GM23248 (cell line): ENCODE measurements around the gene STAT6. TPM values are rescaled to one million over a fixed set of nuclear protein-coding genes. Genes with fewer than 3 reads are reported as not detected.

Source experiments
- DNase-seq: peaks from one replicate; pipeline ENCODE4 v3.0.0-alpha.2; 2015
- H2AFZ ChIP-seq: fragments of 200-600 bp; sonication (generic); 2 replicates; pipeline ENCODE4 v1.6.1; 2016; ENCODE audit warnings: antibody characterized with exemption
- H3F3A ChIP-seq: fragments of 200-600 bp; sonication (generic); 2 replicates; pipeline ENCODE4 v1.6.1; 2016; ENCODE audit warnings: mild to moderate bottlenecking, antibody characterized with exemption, mixed run types; ENCODE audit not compliant: insufficient read depth
- H3K27ac ChIP-seq: fragments of 200-600 bp; sonication (generic); 2 replicates; pipeline ENCODE4 v1.5.1; 2016; ENCODE audit warnings: mild to moderate bottlenecking
- H3K27me3 ChIP-seq: fragments of 200-600 bp; sonication (generic); replicated peaks from 2 replicates; pipeline ENCODE4 v1.6.1; 2016; ENCODE audit warnings: mild to moderate bottlenecking; ENCODE audit not compliant: insufficient read depth
- H3K36me3 ChIP-seq: fragments of 200-600 bp; sonication (generic); 2 replicates; pipeline ENCODE4 v1.6.1; 2016; ENCODE audit warnings: low read depth, mild to moderate bottlenecking
- H3K4me1 ChIP-seq: fragments of 200-600 bp; sonication (generic); 2 replicates; pipeline ENCODE4 v1.6.1; 2016; ENCODE audit warnings: mild to moderate bottlenecking; ENCODE audit not compliant: insufficient read depth
- H3K4me2 ChIP-seq: fragments of 200-600 bp; sonication (generic); one replicate; pipeline ENCODE4 v1.6.1; 2016; ENCODE audit warnings: mild to moderate bottlenecking; ENCODE audit not compliant: unreplicated experiment
- H3K4me3 ChIP-seq: fragments of 200-600 bp; sonication (generic); 2 replicates; pipeline ENCODE4 v1.5.1; 2016; ENCODE audit warnings: mild to moderate bottlenecking
- H3K79me2 ChIP-seq: fragments of 200-600 bp; sonication (generic); 2 replicates; pipeline ENCODE4 v1.6.1; 2016; ENCODE audit warnings: mild to moderate bottlenecking; ENCODE audit not compliant: insufficient read depth
- H3K9ac ChIP-seq: fragments of 200-600 bp; sonication (generic); 2 replicates; pipeline ENCODE4 v1.6.1; 2016; ENCODE audit warnings: mild to moderate bottlenecking
- H3K9me2 ChIP-seq: fragments of 200-600 bp; sonication (generic); 2 replicates; pipeline ENCODE4 v1.6.1; 2016; ENCODE audit warnings: mixed run types, mild to moderate bottlenecking, moderate library complexity; ENCODE audit not compliant: insufficient read depth
- H3K9me3 ChIP-seq: fragments of 200-600 bp; sonication (generic); one replicate; pipeline ENCODE4 v1.6.1; 2017; ENCODE audit warnings: low read depth
- H4K20me1 ChIP-seq: fragments of 200-600 bp; sonication (generic); 2 replicates; pipeline ENCODE4 v1.6.0; 2016; ENCODE audit not compliant: insufficient read depth
- EZH2 ChIP-seq: fragments of 200-600 bp; sonication (generic); IDR thresholded peaks from 2 replicates; pipeline ENCODE4 v1.6.1; 2018; ENCODE audit warnings: antibody characterized with exemption, mild to moderate bottlenecking; ENCODE audit not compliant: insufficient read depth, poor library complexity, severe bottlenecking
- EZH2phosphoT487 ChIP-seq: fragments of 200-600 bp; sonication (generic); IDR thresholded peaks from 2 replicates; pipeline ENCODE4 v1.6.1; 2018; ENCODE audit warnings: antibody characterized with exemption, moderate library complexity, mild to moderate bottlenecking, low read depth; ENCODE audit not compliant: insufficient read depth
- WGBS, 2 experiments: methylation state at CpG; one replicate each; pipeline ENCODE4 v1.1.6; 2015 to 2017; ENCODE audit warnings: low lambda C conversion rate in 2 of 2, low coverage in 1 of 2; ENCODE audit errors: missing lambda C conversion rate in 2 of 2; 5-methylcytosine and 5-hydroxymethylcytosine counted together
- in situ Hi-C: fragments of 300-500 bp; cut with MboI; formaldehyde crosslinking; loops from 2 replicates; pipeline ENCODE4 v1.15.0; 2020
- polyA plus RNA-seq: library from polyadenylated mRNA; unstranded; fragments of >200 nt; fragmentation: Nextera tagmentation; extraction: Ambion mirVana; gene quantifications from 2 replicates; pipeline ENCODE4 v1.2.1, GENCODE V29; 2016
- total RNA-seq: library from RNA; depleted of rRNA; stranded (reverse); fragments of >200 nt; shearing (Covaris generic); gene quantifications from 2 replicates; pipeline ENCODE4 v1.2.3, GENCODE V29; 2014

The STAT6 gene
- total and polyA plus RNA-seq, 2 experiments from 2014 or later: 70.7 to 103 TPM

- H3K4me2 ChIP-seq: peak overlapping the region; percentile 86
- 65 to 73% methylated on average over 16 to 25 of the region's 25 CpGs for WGBS, 2 experiments
- no peak for TF ChIP-seq EZH2phosphoT487
- TF ChIP-seq EZH2: no peak
These were observed 19.3 kb downstream of the STAT6 start for GRCh38 chr12:57091638-57092528.

GRCh38 chr12:57090924-57091637 is 20.1 kb downstream of the STAT6 start:
- 15 to 18% methylated on average over 14 to 22 of the region's 22 CpGs for WGBS, 2 experiments
- H3K4me2 ChIP-seq: peak overlapping the region; percentile 86
- no peaks in the 10 kb centered on the region for H4K20me1 ChIP-seq
- peak overlapping the region; percentile 85 for H3K27ac ChIP-seq
- H3K4me3 ChIP-seq: peak overlapping the region; percentile 93
- H3F3A ChIP-seq: peaks cover 39% of the 10 kb centered on the region
- in situ Hi-C loops: no loop called here
- peak overlapping the region; percentile 89 for H3K9ac ChIP-seq
- TF ChIP-seq EZH2 (no peak), EZH2phosphoT487 (no peak)
- H3K9me2 ChIP-seq: no peaks in the 10 kb centered on the region
- H3K9me3 ChIP-seq: no peaks in the 10 kb centered on the region
- peak; percentile 78 for DNase-seq
- H3K36me3 ChIP-seq: peaks cover 26% of the 10 kb centered on the region
- H3K27me3 ChIP-seq: no peaks in the 10 kb centered on the region
- peaks cover 42% of the 10 kb centered on the region for H3K79me2 ChIP-seq
- H2AFZ ChIP-seq: no peak overlapping the region
- peaks cover 30% of the 10 kb centered on the region for H3K4me1 ChIP-seq

More at GRCh38 chr12:57091638-57092528, 19.3 kb downstream of the STAT6 start:
- H3K9me2 ChIP-seq: no peaks in the 10 kb centered on the region
- no peak for DNase-seq
- H3K4me1 ChIP-seq: peaks cover 26% of the 10 kb centered on the region
- in situ Hi-C loops: no loop called here
- peak overlapping the region; percentile 89 for H3K9ac ChIP-seq
- peak overlapping the region; percentile 93 for H3K4me3 ChIP-seq
- H3F3A ChIP-seq: peaks cover 41% of the 10 kb centered on the region
- no peaks in the 10 kb centered on the region for H3K9me3 ChIP-seq
- peaks cover 42% of the 10 kb centered on the region for H3K79me2 ChIP-seq
- H3K27ac ChIP-seq: peak overlapping the region; percentile 85
- H3K36me3 ChIP-seq: peaks cover 26% of the 10 kb centered on the region
- H2AFZ ChIP-seq: no peak overlapping the region
- no peaks in the 10 kb centered on the region for H4K20me1 ChIP-seq
- no peaks in the 10 kb centered on the region for H3K27me3 ChIP-seq

GRCh38 chr12:57090490-57090889 is 20.7 kb downstream of the STAT6 start:
- no peaks in the 10 kb centered on the region for H3K9me2 ChIP-seq
- no peaks in the 10 kb centered on the region for H4K20me1 ChIP-seq
- H3K79me2 ChIP-seq: peaks cover 42% of the 10 kb centered on the region
- peak overlapping the region; percentile 89 for H3K9ac ChIP-seq
- peaks cover 39% of the 10 kb centered on the region for H3F3A ChIP-seq
- H3K36me3 ChIP-seq: peaks cover 26% of the 10 kb centered on the region
- H3K27me3 ChIP-seq: no peaks in the 10 kb centered on the region
- H3K4me3 ChIP-seq: peak overlapping the region; percentile 93
- no peak overlapping the region for H2AFZ ChIP-seq
- WGBS, 2 experiments: 18% methylated on average over 6 of the region's 6 CpGs
- H3K4me1 ChIP-seq: peaks cover 36% of the 10 kb centered on the region
- H3K9me3 ChIP-seq: no peaks in the 10 kb centered on the region
- peak overlapping the region; percentile 85 for H3K27ac ChIP-seq
- peak; percentile 51 for DNase-seq
- in situ Hi-C loops: no loop called here
- no peak for TF ChIP-seq EZH2
- TF ChIP-seq EZH2phosphoT487: no peak
- peak overlapping the region; percentile 86 for H3K4me2 ChIP-seq
